ENCODE measurements around the gene EVL.
"Not testable (repeated sequence)": the region's sequence is repeated elsewhere in the genome, so short reads cannot be mapped to it uniquely, and the experiment has no call there.

The EVL gene, protein sequence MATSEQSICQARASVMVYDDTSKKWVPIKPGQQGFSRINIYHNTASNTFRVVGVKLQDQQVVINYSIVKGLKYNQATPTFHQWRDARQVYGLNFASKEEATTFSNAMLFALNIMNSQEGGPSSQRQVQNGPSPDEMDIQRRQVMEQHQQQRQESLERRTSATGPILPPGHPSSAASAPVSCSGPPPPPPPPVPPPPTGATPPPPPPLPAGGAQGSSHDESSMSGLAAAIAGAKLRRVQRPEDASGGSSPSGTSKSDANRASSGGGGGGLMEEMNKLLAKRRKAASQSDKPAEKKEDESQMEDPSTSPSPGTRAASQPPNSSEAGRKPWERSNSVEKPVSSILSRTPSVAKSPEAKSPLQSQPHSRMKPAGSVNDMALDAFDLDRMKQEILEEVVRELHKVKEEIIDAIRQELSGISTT

DNA sequence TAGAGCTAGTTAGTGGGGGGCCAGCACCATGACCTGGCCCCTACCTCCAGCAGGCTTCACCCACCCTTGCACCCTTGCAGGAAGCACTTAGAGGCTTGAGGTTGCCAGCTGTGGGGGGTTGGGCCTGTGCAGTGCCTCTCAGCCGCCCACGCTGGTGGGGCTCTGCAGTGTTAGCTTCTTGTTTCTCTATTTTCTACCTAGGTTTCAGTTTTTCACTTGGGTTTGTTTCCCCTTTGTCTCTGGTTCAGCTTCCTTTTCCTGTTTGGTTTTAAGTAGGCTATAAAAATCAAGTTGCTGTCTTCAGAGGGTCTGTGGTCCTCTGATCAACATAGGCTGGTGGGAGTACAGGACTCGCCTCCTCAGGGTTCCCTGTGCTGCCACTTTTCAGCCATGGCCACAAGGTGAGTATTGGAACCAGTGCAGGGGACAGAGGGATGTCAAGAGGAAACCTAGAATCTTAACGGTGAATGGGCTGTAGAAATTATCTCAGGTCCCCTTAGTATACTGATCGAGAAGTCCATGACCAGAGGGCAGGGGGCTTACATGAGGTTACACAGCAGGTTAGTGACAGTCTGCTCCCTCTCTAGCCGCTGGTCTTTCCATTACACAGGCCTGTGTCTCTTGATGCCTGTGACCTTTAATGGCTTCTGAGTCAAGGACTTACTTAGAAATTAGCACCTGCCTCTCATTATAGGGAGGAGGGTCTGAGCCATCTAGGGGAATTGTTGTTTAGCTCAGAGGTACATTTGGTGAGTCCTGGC, at the start of gene EVL:
Gene EVL (plus strand): TSS at position 312 of the 761 bp plus-strand sequence. CDS start 79 bp downstream, at position 391.
- peak in 1 of 2 donors; percentile 64 for DNase-seq (ENCODE audit: extremely low read depth in 1 of 2, low read depth in 1 of 2)

DNA sequence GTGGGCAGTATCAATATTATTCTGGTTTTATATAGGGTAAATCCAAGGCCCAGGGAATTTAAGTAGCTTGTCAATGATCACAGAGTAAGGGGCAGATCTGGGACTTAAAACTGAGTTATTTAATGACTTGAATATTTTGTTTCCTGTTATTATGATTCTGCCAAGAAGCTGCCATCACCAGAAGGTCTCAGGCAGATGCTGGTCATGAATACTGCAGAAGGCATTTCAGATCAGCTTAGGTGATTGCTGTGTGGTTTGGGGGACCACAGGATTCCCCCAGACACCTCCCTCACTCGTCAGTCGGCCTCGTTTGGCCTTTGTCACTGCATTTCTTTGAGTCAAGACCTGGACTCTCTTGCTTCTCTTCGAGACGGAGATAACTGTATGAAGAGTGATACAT, 47.7 kb upstream of the EVL start:
- no peak for DNase-seq (ENCODE audit: extremely low read depth in 1 of 2, low read depth in 1 of 2)

DNA sequence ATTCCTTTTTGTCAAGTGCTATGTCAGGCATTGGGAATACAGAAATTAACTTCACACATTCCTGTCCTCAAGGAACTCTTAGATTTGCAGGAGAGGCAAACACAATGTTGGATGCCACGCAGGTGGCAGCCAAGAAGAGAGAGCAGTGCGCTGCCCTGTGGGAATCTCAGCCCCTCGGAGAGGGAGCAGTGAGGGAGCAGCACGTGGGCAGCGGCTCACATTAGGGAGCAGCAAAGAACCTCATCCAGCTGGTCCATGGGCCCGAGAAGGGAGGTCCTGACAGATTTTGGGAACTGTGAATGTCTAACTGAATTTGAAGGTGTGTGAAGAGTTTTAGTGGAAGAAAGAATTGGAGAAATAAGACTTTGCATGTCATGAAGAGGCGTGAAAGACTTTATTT, 47.2 kb upstream of the EVL start:
- no peak for DNase-seq (ENCODE audit: extremely low read depth in 1 of 2, low read depth in 1 of 2)

DNA sequence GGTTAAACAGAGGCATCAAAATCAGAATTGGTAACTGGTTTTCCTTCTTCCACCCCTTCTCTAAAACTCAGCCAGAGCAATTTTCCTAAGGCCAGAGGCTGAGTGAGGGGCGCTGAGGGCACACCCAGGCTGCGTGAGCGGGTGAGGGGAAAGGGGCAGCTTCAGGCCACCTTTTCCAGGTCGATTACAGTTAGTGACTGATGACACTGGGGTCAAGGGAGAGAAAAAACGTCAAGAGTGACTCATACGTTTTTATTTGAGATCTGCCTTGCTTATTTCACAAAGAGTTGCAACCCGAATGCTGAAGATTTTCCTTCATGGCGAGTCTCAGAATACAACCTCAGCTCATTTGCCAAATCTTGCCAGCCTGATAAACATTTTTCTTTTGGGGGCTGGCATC, 46.7 kb upstream of the EVL start:
- DNase-seq (ENCODE audit: extremely low read depth in 1 of 2, low read depth in 1 of 2), result no peak

DNA sequence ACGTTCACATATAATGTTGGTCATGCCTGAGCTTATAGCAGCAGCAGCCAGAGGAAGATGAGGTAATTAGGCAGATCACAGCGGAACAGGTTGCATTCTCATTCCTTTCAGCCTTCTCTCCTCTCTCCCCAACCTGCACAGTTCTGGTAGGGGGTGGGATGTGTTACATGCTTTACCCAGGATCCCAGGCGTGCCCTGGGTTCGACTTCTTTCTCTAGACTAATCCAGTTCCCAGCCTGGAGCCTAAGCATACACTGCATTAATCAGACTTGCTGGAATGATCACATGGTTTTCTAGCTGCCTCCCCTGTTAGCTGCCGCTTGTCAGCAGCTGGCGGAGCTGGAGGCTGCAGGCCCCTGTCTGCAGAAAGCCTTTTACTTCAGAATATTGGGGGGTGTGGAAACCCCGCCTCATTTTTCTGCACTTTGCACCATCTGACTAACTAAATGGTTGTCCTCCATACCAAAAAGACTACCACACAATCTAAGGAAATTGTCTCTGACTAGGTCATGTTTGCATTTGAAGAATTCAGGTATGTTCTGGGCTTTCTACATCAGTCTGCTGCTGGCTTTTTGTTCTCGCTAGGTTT, 46.0 kb upstream of the EVL start:
- DNase-seq (ENCODE audit: extremely low read depth in 1 of 2, low read depth in 1 of 2), result no peak

DNA sequence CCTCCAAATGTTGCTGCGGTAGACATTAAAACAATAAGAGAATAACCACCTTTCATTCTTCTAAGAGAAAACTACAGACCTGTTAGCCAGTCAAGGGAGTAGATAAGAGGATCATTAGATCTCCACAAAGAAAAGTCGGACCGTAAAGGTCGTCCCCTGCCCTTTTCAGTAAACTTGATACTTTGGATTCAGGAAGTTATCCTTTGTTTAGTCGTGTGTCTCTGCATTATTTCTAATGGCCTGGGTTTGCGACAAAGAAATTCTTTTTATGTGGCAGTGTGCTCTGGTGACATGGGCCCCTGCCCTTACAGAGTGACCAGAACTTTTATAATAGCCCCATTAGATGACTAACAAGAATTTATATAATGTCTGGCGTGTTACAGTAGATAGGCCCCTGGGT, 44.6 kb upstream of the EVL start:
- DNase-seq (ENCODE audit: extremely low read depth in 1 of 2, low read depth in 1 of 2), result no peak

DNA sequence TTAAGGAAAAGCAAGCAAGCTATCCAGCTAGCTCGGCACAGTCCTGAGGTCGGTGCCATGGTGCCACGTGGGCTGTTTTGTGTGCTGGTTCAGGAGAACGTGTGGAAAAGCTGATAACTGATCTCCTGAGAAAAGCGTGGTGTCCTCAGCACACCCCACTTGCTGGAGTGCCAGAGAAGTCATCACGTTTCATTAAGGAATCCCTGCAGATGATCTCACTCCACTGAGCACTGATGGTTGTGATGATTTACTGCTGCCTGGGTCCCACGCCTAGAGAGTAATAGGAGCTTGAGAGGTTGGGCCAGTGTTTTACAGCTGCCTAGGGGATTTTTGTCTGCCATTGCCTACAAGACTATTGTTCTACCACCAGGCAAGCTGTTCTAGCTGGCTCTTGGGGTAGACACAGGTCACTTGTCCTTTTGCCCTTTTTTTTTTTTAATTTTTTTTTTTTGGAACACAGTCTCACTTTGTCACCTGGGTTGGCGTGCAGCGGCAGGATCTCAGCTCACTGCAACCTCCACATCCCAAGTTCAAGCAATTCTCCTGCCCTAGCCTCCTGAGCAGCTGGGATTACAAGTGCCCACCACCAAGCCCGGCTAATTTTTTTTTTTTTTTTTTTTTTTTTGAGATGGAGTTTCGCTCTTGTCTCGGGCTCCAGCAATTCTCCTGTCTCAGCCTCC, 42.3 kb upstream of the EVL start:
- no peak for DNase-seq (ENCODE audit: extremely low read depth in 1 of 2, low read depth in 1 of 2)

DNA sequence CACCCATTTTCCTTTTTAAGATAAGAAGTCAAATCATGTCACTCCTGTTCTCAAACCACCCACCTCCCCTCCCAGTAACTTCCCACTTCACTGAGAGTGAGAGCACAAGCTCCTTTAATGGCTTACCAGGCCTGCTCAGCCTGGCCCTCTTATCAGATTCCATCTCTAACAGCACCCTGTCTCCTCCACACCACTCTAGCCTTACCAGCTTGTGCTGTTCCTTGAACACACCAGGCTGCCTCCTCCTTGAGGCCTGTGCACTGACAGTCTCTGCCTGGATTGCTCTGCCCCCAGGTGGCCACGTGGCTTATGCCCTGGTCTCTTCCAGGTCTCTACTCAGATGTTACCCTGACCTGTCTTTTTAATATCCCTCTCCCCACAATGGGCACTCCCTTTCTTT, 40.1 kb upstream of the EVL start:
- DNase-seq (ENCODE audit: extremely low read depth in 1 of 2, low read depth in 1 of 2), result no peak

DNA sequence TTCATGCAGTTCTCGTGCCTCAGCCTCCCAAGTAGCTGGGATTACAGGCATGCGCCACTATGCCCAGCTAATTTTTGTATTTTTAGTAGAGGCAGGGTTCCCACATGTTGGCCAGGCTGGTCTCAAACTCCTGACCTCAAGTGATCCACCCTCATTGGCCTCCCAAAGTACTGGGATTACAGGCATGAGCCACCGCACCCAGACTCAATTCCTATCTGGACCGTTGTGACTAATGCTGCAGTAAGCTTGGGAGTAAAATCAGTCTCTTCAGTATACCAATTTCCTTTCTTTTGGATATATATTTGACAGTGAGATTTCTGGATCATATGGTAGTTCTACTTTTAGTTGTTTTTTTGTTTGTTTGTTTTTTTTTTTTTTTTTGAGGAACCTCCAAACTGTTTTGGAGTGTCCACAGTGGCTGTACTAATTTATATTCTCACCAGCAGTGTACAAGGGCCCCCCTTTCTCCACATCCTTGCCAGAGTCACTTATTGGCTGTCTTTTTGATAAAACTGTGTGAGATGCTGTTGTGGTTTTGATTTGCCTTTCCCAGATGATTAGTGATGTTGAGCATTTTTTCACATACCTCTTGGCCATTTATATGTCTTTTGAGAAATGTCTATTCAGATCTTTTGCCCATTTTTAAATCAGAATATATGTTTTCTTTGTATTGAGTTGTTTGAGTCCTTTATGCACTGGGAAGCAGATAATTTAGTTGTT, 37.3 kb upstream of the EVL start:
- no peak for DNase-seq (ENCODE audit: extremely low read depth in 1 of 2, low read depth in 1 of 2)

DNA sequence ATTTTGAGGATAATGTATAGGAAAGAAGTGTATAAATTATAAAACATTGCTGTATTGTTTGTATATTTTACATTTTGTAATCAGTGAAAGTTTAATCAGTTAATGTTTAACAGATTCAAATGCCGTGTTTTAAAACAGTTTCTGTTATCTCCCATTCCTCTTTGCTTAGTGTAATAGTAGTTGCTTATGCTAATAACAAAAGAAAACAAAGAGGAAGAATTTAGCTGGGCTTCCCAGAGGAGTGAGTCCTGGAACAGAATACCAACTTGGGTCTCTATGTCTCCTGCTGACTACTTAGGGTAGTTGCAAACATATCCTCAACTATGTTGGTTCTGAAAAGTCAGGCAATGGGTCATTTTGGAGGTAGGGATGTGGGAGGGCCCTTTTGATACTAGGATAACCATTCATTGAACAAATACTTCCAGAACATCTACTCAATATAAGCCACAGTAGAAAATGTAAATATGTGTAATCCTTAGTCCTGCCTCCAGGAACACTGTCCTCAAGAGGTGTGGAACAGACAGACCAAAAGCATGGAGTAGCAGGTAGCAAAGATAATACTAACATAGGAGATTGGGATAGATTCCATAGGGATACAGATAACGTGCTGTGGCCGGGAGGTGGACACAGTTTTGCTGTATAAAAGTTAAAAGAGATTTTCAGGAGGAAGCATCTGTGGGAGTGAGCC, 36.1 kb upstream of the EVL start:
- no peak for DNase-seq (ENCODE audit: extremely low read depth in 1 of 2, low read depth in 1 of 2)

DNA sequence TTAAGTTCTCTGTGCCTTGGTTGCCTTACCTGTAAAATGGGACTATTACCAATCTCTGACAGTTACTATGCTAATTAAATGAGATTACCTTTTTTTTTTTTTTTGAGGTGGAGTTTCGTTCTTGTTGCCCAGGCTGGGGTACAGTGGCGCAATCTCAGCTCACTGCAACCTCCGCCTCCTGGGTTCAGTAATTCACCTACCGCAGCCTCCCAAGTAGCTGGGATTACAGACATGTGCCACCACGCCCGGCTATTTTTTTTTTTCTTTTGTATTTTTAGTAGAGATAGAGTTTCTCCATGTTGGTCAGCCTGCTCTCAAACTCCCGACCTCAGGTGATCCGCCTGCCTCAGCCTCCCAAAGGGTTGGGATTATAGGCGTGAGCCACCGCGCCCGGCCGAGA, 35.2 kb upstream of the EVL start:
- not testable (repeated sequence) for DNase-seq (ENCODE audit: extremely low read depth in 1 of 2, low read depth in 1 of 2)

DNA sequence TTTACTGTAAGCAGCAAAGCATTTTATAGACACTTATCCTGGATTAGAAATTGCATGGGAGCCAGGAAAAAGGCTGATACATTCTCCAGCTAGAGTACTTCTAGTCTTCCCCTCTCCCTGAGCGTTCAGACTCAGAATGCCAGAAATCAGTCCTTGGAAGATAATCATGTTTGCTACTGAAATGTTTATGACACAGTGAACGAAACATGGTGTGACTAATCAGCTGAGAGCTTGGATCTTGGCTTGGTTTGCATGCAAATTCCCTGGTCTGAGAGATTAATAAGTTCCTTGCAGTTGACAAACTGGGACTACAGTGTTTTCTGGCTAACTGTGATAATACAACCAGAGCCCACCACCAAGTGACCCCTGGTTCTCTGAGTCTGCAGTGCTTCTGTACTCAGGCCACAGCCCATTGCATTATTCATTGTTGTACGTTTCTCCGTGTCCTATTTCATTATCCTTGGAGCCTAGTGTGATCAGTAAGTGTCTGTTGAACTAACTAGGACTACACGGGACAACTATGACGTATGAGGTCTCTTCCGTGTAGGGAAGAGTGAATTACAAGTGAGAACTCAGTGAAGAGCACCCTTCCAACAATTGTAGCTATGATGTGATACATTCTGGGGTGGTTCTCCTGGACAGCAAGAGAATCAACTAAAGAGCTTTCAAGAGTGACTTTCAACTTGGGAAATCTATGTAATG, 34.6 kb upstream of the EVL start:
- DNase-seq (ENCODE audit: extremely low read depth in 1 of 2, low read depth in 1 of 2), result no peak

DNA sequence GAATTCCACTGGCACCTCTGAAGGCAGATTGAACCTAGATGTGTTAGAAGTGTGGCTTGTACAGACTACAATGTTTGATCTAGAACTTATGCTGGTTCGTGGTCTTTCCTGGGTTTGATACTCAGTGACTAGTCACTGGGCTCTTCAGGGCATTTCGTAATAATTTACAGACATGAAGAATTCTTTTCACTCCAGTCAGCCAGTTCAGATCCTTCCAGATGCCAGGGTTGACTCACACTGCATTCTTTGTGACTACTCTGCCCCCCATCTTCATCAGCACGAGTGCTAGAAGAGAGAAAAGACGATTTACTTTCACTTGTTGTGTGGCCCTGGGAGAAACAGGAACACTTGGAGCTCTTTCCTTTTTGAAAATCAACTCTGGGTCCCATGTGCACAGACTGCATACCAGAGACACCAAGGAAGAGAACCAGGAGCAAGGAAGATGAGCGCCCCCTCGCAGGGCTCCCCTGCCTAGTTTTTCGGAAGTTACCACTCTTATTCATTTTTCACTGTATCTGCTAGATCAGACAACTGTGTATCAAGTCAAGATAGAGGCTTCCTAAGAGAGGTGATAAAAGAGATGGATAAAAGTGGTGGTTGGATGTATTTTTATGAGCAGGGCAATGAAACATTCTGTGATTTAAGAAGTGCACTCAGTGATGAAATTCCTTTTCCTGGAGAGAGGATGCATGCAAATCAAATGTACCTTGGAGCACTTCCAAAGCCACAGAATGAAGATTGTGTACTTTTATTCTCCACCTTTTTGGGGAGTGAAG, 33.5 kb upstream of the EVL start:
- no peak for DNase-seq (ENCODE audit: extremely low read depth in 1 of 2, low read depth in 1 of 2)

DNA sequence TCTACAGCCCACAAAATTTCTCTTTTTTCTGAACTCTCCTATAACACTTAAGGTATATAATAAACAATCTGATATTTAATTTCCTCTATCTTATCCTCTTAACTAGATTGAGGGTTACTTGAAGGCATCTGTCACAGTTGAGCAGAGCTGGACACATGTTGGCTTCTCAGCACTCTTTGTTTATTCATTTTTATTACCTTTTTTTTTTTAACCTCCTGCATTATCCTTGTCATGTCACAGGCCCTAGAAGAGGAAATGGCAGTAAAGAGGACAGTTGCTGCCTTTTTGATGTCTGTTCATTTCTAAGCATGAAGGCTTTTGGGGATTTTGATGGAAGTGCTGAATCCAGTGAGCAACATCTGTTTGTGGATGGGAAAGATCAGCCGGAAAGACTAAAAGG, 32.5 kb upstream of the EVL start:
- no peak for DNase-seq (ENCODE audit: extremely low read depth in 1 of 2, low read depth in 1 of 2)

DNA sequence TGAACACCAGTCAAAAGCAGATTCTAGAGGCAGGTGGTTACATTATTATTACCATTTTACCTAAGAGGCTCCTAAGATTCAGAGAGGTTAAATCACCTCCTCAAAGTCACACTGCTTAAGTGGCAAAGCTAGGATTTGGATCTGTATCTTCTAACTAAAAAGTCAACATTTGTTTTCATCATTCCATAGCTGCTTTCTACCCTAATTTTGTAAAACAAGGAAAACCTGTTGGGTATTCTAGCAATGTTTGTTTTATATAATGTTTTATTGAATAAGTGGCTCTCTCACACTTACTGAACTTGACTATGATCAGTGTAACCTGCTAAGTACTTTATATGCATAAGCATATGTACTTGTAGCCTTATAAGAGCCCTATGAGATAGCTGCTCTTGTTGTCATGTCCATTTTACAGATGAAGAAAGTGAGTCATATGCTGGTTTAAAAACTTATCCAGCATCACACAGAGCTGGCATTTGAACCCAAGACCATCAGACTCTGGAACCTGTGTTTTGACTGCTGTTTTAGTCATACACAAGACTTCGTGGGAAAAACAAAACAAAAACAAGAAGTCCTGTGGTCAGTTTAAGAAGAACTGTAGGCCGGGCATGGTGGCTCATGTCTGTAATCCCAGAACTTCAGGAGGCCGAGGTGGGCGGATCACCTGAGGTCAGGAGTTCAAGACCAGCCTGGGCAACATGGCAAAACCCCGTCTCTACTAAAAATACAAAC, 31.7 kb upstream of the EVL start:
- DNase-seq (ENCODE audit: extremely low read depth in 1 of 2, low read depth in 1 of 2), result no peak

DNA sequence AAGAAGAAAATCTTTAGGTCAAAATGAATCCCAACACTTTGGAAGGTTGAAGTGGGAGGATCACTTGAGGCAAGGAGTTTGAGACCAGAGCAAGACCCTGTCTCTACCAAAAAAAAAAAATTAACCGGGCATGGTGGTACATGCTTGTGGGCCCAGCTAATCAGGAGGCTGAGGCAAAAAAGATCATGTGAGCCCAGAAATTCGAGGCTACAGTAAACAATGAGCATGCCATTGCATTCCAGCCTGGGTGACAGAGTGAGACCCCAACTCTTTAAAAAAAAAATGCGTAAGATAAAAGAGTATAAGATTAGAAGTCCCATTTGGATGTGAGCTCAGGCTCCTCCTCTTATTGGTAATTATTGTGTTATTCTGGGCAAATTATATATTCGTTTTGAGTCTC, 30.8 kb upstream of the EVL start:
- DNase-seq (ENCODE audit: extremely low read depth in 1 of 2, low read depth in 1 of 2), result no peak

DNA sequence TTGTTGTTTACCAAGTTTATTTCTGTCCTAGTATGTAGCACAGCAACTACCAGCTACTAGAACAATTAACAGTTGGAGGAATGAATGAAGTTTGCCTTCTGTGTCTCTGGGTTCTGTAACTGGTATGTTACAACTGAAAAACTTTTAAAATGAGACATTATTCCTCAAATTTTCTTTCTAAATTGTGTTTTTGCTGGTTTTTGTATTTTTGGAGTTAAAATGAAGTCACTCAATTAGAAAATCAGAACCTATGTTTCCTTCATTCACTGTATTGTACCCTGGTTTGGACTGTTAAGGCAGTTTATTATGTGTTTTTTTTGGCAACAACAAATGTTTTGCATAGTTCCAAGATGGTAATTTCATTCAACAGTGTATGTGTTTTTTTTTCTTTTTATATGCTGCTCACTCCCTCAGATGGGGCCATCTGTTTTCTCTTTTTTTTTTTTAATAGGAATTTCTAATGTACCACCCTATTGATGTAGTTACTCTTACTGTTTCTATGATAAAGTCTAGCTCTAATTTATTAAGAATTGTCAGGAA, 30.2 kb upstream of the EVL start:
- DNase-seq (ENCODE audit: extremely low read depth in 1 of 2, low read depth in 1 of 2), result no peak

DNA sequence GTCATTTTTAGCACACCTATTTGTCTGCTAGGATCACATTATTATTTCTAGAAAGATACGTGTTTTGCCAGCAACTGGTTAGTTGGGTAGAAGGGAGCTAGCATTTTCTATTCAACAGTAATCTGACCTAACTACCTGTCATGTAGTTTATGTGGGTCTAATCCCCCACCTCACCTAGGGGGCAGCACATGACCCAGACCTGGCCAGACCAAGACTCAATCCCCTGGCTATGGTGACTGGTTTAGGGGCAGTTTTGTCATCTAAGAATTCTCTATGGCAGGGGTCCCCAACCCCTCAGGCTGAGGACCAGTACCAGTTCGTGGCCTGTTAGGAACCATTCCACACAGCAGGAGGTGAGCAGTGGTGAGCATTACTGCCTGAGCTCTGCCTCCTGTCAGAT, 29.5 kb upstream of the EVL start:
- DNase-seq (ENCODE audit: extremely low read depth in 1 of 2, low read depth in 1 of 2), result no peak
